Nephron progenitor cell (in vitro differentiated cells): ENCODE data around the gene PLIN3.
"Not testable (repeated sequence)": the region's sequence is repeated elsewhere in the genome, so short reads cannot be mapped to it uniquely, and the experiment has no call there.

Experiments
- DNase-seq: peaks from one replicate; pipeline ENCODE4 v3.0.0; 2021
- H3K27ac Mint-ChIP-seq: 2 replicates; pipeline ENCODE4 v1.8.0; 2021; ENCODE audit warnings: mild to moderate bottlenecking, moderate library complexity, mixed read lengths
- H3K27me3 Mint-ChIP-seq: 2 replicates; pipeline ENCODE4 v1.8.0; 2021; ENCODE audit warnings: mild to moderate bottlenecking, low read depth, mixed read lengths; ENCODE audit not compliant: poor library complexity
- H3K36me3 Mint-ChIP-seq: 2 replicates; pipeline ENCODE4 v1.8.0; 2021; ENCODE audit warnings: low read depth, mixed read lengths
- H3K4me1 Mint-ChIP-seq: 2 replicates; pipeline ENCODE4 v1.8.0; 2021; ENCODE audit warnings: mixed read lengths
- H3K4me3 Mint-ChIP-seq: 2 replicates; pipeline ENCODE4 v1.8.0; 2021; ENCODE audit warnings: mild to moderate bottlenecking, moderate library complexity, mixed read lengths
- H3K9me3 Mint-ChIP-seq: 2 replicates; pipeline ENCODE4 v1.8.0; 2021; ENCODE audit warnings: mild to moderate bottlenecking, moderate library complexity, mixed read lengths
- TF ChIP-seq, protein P1 (sequence below): fragments of 200-600 bp; sonication (generic); IDR thresholded peaks from 2 replicates; pipeline ENCODE4 v1.5.0; 2021; ENCODE audit warnings: antibody characterized with exemption

PLIN3 gene

DNA sequence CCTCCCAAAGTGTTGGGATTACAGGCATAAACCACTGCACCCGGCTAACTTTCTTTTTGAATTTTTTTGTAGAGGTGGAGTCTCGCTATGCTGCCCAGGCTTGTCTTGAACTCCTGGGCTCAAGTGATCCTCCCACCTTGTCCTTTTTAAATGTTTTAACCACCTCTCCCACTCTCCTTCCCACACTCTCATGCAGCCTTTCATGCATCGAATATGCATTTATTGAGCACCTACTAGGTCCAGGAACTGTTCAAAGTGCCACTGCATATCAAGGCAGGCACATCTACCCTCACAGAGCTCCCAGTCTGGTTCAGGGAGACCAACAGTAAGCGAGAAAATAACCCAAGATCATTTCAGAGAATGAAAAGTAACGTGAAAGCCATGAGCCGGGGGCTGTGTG, 37.1 kb downstream of the PLIN3 start:
- H3K4me1 Mint-ChIP-seq = peaks cover 14% of the 10 kb centered on the region
- H3K27me3 Mint-ChIP-seq = peaks cover 54% of the 10 kb centered on the region
- H3K9me3 Mint-ChIP-seq = peaks cover 10% of the 10 kb centered on the region
- no peaks in the 10 kb centered on the region for H3K36me3 Mint-ChIP-seq
- H3K27ac Mint-ChIP-seq = peak overlapping the region; percentile 70
- peak overlapping the region; percentile 75 for H3K4me3 Mint-ChIP-seq
- TF ChIP-seq, protein P1, sequence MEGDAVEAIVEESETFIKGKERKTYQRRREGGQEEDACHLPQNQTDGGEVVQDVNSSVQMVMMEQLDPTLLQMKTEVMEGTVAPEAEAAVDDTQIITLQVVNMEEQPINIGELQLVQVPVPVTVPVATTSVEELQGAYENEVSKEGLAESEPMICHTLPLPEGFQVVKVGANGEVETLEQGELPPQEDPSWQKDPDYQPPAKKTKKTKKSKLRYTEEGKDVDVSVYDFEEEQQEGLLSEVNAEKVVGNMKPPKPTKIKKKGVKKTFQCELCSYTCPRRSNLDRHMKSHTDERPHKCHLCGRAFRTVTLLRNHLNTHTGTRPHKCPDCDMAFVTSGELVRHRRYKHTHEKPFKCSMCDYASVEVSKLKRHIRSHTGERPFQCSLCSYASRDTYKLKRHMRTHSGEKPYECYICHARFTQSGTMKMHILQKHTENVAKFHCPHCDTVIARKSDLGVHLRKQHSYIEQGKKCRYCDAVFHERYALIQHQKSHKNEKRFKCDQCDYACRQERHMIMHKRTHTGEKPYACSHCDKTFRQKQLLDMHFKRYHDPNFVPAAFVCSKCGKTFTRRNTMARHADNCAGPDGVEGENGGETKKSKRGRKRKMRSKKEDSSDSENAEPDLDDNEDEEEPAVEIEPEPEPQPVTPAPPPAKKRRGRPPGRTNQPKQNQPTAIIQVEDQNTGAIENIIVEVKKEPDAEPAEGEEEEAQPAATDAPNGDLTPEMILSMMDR = no peak
- no peak for DNase-seq

DNA sequence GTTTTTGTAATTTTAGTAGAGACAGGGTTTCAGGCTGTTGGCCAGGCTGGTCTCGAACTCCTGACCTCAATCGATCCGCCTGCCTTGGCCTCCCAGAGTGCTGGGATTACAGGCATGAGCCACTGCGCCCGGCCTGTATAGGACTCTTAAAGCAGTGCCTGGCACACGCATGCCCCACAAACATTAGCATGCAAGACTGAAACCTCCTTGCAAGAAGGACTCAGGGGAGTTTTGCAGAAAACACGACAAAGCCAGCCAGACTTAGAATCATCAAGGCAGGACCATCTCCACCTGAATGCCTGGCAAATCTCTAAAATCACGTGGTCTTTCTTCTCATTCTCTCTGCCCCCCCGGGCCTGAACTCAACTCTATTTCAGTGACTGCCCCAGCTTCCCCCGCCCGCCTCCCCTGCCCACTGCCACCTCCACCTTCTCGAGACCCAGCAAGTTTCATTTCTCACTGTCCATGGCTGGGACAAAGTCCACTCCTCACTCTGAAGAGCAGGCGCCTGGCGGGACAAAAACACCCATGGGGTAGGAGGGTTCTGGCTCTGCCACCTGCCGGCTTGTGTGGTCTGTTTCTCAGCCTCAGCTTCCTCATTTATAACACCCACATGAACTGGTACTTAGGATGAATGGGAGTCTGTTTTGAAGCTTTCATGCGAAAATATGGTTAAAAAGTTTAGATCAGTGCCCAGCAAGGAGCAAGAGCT, 38.3 kb downstream of the PLIN3 start:
- TF ChIP-seq, protein P1 = no peak
- H3K27me3 Mint-ChIP-seq = peaks cover 49% of the 10 kb centered on the region
- H3K9me3 Mint-ChIP-seq = peaks cover 10% of the 10 kb centered on the region
- H3K36me3 Mint-ChIP-seq = no peaks in the 10 kb centered on the region
- H3K27ac Mint-ChIP-seq = no peak overlapping the region
- DNase-seq = no peak
- no peak overlapping the region for H3K4me3 Mint-ChIP-seq
- peaks cover 14% of the 10 kb centered on the region for H3K4me1 Mint-ChIP-seq

DNA sequence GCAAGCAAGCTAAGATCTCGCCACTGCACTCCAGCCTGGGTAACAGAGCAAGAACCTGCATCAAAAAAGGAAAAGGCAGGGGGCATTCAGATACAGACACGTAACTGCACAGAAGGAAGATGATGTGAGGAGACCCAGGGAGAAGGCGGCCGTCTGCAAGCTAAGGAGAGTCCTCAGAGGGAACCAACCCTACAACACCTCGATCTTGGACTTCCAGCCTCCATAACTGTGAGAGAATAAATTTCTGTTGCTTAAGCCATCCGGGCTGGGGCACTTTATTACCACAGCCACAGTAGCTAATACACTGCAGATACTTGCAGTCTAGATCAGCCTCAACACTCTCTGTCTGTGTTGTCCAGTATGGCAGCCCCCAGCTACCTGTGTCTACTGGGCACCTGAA, 43.9 kb downstream of the PLIN3 start:
- H3K27me3 Mint-ChIP-seq = peaks cover 12% of the 10 kb centered on the region
- no peak for DNase-seq
- TF ChIP-seq, protein P1 = no peak
- no peaks in the 10 kb centered on the region for H3K36me3 Mint-ChIP-seq
- no peak overlapping the region for H3K27ac Mint-ChIP-seq
- no peak overlapping the region for H3K4me3 Mint-ChIP-seq
- no peaks in the 10 kb centered on the region for H3K9me3 Mint-ChIP-seq
- H3K4me1 Mint-ChIP-seq = peaks cover 6% of the 10 kb centered on the region

DNA sequence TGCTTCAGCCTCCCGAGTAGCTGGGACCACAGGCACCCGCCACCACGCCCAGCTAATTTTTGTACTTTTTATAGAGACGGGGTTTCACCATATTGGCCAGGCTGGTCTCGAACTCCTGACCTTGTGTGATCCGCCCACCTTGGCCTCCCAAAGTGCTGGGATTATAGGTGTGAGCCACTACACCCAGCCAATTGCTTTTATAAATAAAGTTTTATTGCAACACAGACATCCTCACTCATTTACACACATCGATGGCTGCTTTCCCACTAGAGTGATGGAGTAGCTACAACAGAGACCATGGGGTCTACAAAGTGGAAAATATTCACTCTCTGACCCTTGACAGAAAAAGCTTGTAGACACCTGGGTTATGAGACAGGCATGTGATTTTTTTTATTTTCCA, 45.1 kb downstream of the PLIN3 start:
- H3K27ac Mint-ChIP-seq, H3K36me3 Mint-ChIP-seq, H3K9me3 Mint-ChIP-seq, DNase-seq, H3K27me3 Mint-ChIP-seq, H3K4me1 Mint-ChIP-seq, H3K4me3 Mint-ChIP-seq: not testable (repeated sequence)

DNA sequence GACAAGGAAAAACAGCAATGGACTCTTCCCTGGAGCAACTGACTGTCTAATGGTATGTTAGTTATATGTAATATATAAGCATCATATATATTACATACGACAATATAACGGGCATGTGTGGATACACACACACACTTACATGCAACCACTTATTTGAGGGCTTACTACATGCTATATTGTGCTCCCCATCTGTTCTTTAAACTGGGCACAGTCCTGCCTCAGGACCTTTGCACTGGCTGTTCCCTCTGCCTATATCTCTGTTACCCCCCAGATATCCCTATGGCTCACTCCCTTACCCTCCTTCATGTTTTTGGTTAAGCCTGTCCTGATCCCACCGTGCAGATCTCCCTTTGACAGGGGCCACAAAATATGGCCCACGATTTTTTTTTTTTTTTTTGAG, 46.2 kb downstream of the PLIN3 start:
- H3K27me3 Mint-ChIP-seq = peaks cover 9% of the 10 kb centered on the region
- no peak overlapping the region for H3K4me3 Mint-ChIP-seq

DNA sequence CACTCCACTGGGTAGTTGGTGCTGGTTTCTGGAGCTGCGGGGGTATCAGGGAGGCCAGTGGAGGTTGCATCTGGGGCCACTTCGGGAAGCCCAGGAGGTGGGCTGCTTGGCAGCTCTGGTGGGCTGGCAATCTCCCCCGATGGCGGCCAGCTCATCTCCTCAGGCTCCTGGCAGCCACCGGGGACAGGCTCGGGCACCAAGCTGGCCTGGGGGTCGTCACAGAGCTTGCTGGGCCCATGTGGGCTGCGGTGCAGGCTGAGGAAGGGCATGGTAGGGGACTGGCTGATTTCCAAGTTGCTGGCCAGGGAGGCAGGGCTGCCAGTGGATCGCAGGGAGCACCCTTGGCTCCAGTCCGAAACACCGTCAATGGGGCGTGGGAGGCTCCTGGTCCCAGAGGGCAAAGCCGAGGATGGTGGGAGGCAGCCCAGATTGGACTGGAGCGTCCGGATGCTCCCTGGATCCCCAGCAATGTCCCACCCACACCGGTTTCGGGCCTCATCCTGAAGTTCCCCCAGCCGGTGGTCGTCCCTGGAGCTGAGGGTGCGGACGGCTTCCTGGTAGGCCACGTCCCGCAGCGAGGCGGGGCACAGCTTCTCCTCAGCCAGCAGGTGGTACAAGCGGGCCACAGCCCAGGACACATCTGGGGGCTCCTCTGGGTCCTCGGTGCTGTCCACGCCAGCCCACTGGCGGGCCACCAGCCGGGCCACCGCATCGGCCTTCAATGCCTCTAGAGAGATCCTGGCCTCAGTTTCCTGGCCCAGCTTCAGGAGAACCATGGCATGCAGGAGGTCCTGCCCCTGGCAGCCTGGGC, 49.8 kb downstream of the PLIN3 start:
- peaks cover 6% of the 10 kb centered on the region for H3K4me1 Mint-ChIP-seq
- no peak overlapping the region for H3K27ac Mint-ChIP-seq
- TF ChIP-seq, protein P1 = no peak
- H3K27me3 Mint-ChIP-seq = peaks cover 13% of the 10 kb centered on the region
- peaks cover 4% of the 10 kb centered on the region for H3K36me3 Mint-ChIP-seq
- no peak for DNase-seq
- H3K4me3 Mint-ChIP-seq = no peak overlapping the region
- H3K9me3 Mint-ChIP-seq = peaks cover 9% of the 10 kb centered on the region

More for the DNA sequence above, 46.2 kb downstream of the PLIN3 start:
- Mint-ChIP-seq H3K36me3 (no peaks in the 10 kb centered on the region), H3K27ac (no peak overlapping the region), H3K9me3 (no peaks in the 10 kb centered on the region), H3K4me1 (no peaks in the 10 kb centered on the region)
- TF ChIP-seq, protein P1 = no peak
- DNase-seq = no peak
